HepG2 (cell line): Measurements from ENCODE around the gene ZNF443. TPM values are rescaled to one million over a fixed set of nuclear protein-coding genes. Genes with fewer than 3 reads are reported as not detected.

Experiments used
- ATF5 ChIP-seq: sonication (generic); formaldehyde crosslinking; IDR thresholded peaks from 2 replicates; pipeline ENCODE4 v1.4.0; 2020; ENCODE audit warnings: mild to moderate bottlenecking, low read depth, missing genetic modification reagents
- CEBPB ChIP-seq: IDR thresholded peaks from 2 replicates; pipeline ENCODE4 v1.6.1; 2011; ENCODE audit warnings: low read depth, low read length, improper control_type of control experiment, borderline replicate concordance
- E2F2 ChIP-seq: sonication (generic); formaldehyde crosslinking; IDR thresholded peaks from 2 replicates; pipeline ENCODE4 v1.4.0; 2020; ENCODE audit warnings: missing genetic modification reagents, borderline replicate concordance
- GFI1 ChIP-seq: sonication (generic); formaldehyde crosslinking; IDR thresholded peaks from 2 replicates; pipeline ENCODE4 v1.5.0; 2020; ENCODE audit warnings: missing genetic modification reagents, mild to moderate bottlenecking, borderline replicate concordance
- HIC2 ChIP-seq: sonication (generic); formaldehyde crosslinking; IDR thresholded peaks from 2 replicates; pipeline ENCODE4 v1.9.0; 2022; ENCODE audit warnings: low read depth, missing genetic modification reagents
- MLLT10 ChIP-seq: sonication (generic); formaldehyde crosslinking; IDR thresholded peaks from 2 replicates; pipeline ENCODE4 v1.4.0; 2020; ENCODE audit warnings: missing genetic modification reagents
- PAF1 ChIP-seq: IDR thresholded peaks from 2 replicates; pipeline ENCODE4 v1.6.1; 2016; ENCODE audit warnings: missing genetic modification reagents, missing compliant biosample characterization
- RBM22 ChIP-seq: fragments of 200-400 bp; formaldehyde crosslinking; optimal IDR thresholded peaks from 2 replicates; pipeline ENCODE3; 2017; ENCODE audit warnings: mild to moderate bottlenecking, low read length, moderate library complexity
- RXRA ChIP-seq: sonication (generic); formaldehyde crosslinking; IDR thresholded peaks from 2 replicates; pipeline ENCODE4 v1.5.1; 2020; ENCODE audit warnings: missing genetic modification reagents
- SNAPC2 ChIP-seq: sonication (generic); formaldehyde crosslinking; IDR thresholded peaks from 2 replicates; pipeline ENCODE4 v1.8.1; 2022; ENCODE audit warnings: mild to moderate bottlenecking, missing genetic modification reagents
- SP4 ChIP-seq: sonication (generic); formaldehyde crosslinking; IDR thresholded peaks from 2 replicates; pipeline ENCODE4 v1.8.1; 2023; ENCODE audit warnings: mild to moderate bottlenecking, missing genetic modification reagents
- ZNF30 ChIP-seq: sonication (generic); formaldehyde crosslinking; IDR thresholded peaks from 2 replicates; pipeline ENCODE4 v1.5.0; 2020; ENCODE audit warnings: mild to moderate bottlenecking, missing genetic modification reagents
- ZNF407 ChIP-seq: sonication (generic); formaldehyde crosslinking; IDR thresholded peaks from one replicate; pipeline ENCODE4 v1.5.1; 2020; ENCODE audit warnings: mild to moderate bottlenecking, missing genetic modification reagents; ENCODE audit errors: not compliant biosample characterization
- ZNF670 ChIP-seq: sonication (generic); formaldehyde crosslinking; IDR thresholded peaks from 2 replicates; pipeline ENCODE4 v1.8.0; 2022; ENCODE audit warnings: mild to moderate bottlenecking, missing genetic modification reagents, borderline replicate concordance
- ZNF691 ChIP-seq: sonication (generic); formaldehyde crosslinking; IDR thresholded peaks from 2 replicates; pipeline ENCODE4 v1.4.0; 2020; ENCODE audit warnings: missing genetic modification reagents, low read depth, mild to moderate bottlenecking, borderline replicate concordance
- polyA plus RNA-seq, 8 experiments: library from polyadenylated mRNA; depleted of rRNA in 3 of 8; stranded (reverse) in 7 of 8; unstranded in 1 of 8; fragments of >200 nt; fragmentation: Illumina TruSeq in 4 of 8; extraction: Trizol in 4 of 8; gene quantifications; 2 replicates each; pipeline versions ENCODE4 v1.2.1 to v1.2.3, GENCODE V29; 2011 to 2016; ENCODE audit warnings: low read depth in 4 of 8, missing spikeins in 1 of 8, mixed read lengths in 1 of 8; ENCODE audit not compliant: insufficient read depth in 1 of 8
- total RNA-seq, 5 experiments: library from RNA; depleted of rRNA; stranded (reverse); fragments of >200 nt; fragmentation: Illumina TruSeq; extraction: Trizol; gene quantifications; 2 replicates each; pipeline ENCODE4 v1.2.3, GENCODE V29; 2016; ENCODE audit warnings: low read depth in 1 of 5

Gene ZNF443
- total and polyA plus RNA-seq, 2 of the 13 experiments (the other 11 are each of a cell fraction or from before 2014, with no cell fraction given), result 3.6 to 19.0 TPM

- TF ChIP-seq ZNF407 (CRISPR knock-in tag) (no peak), ZNF691 (CRISPR knock-in tag) (peak; percentile 28; the same call in 1 of the 2 replicates), RXRA (CRISPR knock-in tag) (peak; percentile 38; the same call in 1 of the 2 replicates), PAF1 (no peak), ATF5 (CRISPR knock-in tag) (no peak), CEBPB (peak; percentile 30; the same call in 1 of the 2 replicates), HIC2 (no peak), SP4 (CRISPR knock-in tag) (peak; percentile 91), E2F2 (CRISPR knock-in tag) (no peak), ZNF30 (CRISPR knock-in tag) (no peak), SNAPC2 (CRISPR knock-in tag) (0 out of 2 replicates have a peak, but pooled peaks have one; percentile 65), RBM22 (no peak), ZNF670 (CRISPR knock-in tag) (no peak), GFI1 (CRISPR knock-in tag) (no peak), MLLT10 (no peak)
These were observed at the start of gene ZNF443 (continued) for GRCh38 chr19:12440541-12441316.
